TTC549 (cell line): Measurements from ENCODE around the gene FAT3.

Experiments used
- FAIRE-seq: peaks from 2 replicates; lab custom pipeline; 2012; peaks lifted over from hg19 to GRCh38; lab: Jason Lieb, UNC

FAT3 gene

DNA sequence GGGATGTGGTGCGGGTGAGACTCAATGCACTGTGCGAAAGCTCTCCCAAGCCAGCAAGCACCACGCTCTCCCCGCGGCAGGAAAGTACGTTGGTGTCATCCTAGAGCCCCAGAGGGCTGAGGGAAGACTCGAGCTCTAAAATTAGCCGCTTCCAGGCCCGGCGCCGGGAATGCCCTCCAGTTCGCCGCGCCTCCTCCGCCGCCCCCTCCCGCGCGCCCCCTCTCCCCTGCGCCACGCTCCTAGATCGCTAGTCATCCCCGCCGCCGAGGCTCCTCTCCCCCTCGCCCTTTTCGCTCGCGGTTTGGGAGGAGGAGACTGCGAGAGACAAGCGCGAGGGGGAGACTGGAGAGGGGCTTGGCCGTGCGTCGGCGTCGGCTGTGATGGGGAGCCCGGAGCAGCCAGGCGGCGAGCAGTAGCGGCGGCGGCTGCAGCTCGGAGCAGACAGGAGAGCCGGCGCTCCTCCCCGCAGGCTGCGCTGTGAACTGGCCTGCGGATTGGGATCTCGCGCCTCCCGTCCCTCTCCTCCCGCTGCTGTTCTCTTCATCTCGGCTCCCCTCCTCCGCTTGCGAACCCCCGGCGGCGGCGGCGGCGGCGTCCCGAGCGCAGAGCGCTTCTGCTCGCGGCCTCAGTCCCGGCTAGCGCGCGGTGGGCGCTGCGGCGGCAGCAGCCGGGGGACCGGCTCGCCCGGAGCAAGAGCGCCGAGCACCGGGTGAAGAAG lies at the start of gene FAT3:
FAT3 (plus strand) TSS at position 412 of the 718 bp plus-strand sequence. CDS start 127,295 bp downstream, outside the sequence.
- FAIRE-seq = no peak

GRCh38 chr11:92179017-92179670 lies 45.5 kb upstream of the FAT3 start:
- FAIRE-seq = no peak

- FAIRE-seq = no peak
These were observed 44.4 kb upstream of the FAT3 start for GRCh38 chr11:92180226-92180625.

- FAIRE-seq = no peak
These were observed 43.9 kb upstream of the FAT3 start for GRCh38 chr11:92180664-92181251.

DNA sequence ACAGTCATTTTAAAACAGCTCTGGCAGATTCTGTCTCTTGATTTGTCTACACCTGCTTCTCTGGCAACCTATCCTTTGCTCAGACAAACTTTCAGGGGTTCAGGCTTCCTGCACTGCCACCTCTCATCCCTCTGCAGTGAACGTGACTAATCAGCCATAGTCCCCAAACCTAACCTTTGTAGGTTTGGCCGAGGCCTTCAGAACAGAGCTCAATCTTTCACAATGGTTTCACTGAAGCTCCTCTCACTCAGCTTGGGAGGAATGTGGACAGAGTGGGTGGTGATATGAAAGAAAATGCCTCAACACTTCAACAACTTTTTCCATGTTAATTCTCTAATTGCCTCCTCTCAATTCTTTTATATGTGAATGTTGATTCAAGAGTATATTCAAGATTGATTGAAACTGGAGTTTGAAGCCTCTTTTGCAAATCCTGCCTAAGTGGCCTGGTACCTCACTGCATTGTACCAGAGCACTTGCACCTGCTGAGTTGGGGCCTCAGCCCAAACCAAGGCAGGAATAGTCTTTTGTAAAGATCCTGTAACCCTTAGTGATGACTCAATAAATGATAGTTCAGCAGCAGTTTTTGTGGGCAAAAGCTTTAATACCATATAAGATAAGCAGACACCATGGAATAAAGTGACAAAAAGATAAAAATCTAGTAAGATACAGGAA lies 33.9 kb upstream of the FAT3 start:
- FAIRE-seq = no peak

DNA sequence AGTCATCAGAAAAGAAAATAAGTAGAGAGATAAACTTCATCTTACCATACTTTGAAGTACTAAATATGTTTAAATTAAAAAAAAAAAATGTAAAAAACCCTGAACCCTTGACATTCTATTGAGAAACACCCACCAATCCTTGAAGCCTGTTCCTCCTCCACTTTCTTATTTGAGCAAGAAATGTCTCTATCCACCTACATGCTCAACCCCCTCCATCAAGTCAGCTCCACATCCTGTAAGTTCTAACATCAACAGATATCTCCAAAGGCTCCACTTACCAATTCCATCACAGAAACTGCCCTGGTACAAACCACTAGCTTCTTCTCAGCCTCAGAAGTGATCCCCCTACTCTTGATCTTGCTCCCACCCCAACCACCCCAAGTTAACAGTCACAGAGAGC lies 32.5 kb upstream of the FAT3 start:
- no peak for FAIRE-seq

DNA sequence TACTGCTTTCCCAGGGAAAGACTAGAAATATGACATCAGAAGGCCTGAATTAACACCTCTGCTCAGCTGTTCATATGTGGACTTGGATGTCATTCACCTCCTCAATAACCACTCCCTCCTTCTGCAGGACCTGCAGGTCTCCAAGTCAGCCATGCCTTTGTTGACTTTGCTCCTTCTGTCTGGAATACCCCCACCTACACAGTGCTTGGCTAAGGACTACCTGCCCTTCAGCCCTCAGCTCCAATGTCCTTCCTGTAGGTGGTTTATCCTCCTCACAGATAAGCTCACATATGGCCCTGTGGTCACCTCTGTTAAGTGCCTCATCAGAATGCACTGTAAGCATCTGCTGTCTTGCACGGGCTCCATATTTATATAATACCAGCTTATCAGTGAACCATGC lies 26.4 kb upstream of the FAT3 start:
- no peak for FAIRE-seq

GRCh38 chr11:92199991-92200390 lies 24.6 kb upstream of the FAT3 start:
- no peak for FAIRE-seq

GRCh38 chr11:92204731-92205130 lies 19.9 kb upstream of the FAT3 start:
- FAIRE-seq = no peak

DNA sequence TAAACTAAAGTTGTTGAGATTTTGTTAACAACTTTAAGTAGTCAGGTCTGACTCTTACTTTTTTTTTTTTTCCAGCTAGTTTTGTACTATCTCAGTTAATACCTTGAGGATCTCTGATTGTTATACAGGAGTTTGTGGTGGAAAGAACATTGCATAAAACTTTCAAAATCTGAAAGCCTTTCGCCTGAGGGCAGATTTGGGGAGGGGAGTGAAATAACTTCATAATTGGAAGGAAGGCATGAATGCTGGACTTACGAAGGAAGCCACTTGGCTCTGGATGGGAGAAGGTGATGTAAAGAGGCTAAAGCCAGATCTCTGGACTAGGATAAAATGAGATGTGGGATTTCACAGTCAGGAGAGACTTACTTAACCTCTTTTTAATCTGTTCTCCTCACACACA lies 18.2 kb upstream of the FAT3 start:
- no peak for FAIRE-seq

DNA sequence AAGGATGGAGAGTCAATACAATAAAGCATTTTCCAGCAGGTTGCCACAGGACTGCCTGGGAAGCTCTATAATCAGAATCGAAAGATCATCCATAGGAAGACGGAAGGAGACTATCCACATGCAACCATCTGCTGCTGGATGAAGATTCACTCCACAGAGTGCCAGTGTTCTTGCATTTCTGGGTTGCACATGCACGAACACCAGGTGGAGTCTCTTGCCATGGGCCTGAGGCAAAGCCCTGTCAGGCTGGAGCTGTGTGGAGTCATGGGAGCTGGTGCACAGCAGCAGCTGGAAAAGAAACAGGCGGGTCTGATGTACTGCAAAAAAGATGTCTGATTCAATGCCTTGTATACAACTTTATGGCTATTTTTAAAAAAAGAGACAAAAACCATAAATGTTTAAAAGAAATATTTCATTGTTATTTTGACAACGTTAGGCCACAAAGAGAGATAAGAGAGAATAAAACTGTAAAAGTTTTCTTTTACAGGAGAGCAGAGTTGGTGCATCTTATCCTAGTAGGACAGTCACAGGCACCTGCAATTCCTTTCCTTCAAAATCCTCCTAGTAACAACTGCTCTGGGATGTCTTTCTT lies 12.9 kb upstream of the FAT3 start:
- no peak for FAIRE-seq

DNA sequence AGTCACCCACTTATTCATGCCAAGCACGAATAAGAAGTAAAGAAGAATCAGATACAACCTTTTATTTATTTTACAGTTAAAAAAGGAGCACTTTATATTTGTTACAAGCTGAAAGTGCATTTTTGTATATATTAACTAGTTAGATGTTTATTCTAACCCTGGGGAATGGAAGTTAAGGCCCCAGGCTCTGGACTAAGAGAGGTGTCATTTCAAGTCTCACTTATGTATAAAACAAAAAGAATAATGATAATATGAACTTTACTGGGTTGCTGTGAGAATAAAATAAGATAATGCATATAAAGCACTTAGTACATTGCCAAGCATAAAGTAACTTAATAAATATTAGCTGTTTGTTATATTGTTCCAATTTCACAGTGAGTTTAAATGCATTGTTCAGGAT lies 12.1 kb upstream of the FAT3 start:
- no peak for FAIRE-seq

DNA sequence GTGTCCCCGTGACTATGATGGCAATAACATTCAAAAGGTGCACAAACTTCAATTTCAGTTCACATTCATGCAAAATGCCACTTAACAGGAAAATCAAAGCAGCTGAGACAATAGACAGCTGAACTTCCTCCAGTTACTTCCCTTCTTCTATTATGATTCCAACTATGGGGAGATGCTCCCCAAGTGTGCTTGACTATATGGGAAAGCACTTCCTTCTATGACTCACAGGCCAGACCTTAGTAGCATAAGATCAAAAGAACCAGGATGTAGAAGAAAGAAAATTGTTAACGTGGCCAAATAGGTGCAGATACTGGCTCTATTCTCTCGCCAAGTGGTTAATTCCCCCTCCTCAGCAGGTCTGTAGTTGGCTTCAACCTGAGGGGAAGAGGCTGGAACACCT lies 7.8 kb upstream of the FAT3 start:
- no peak for FAIRE-seq

GRCh38 chr11:92219476-92219875 lies 5.1 kb upstream of the FAT3 start:
- no peak for FAIRE-seq

DNA sequence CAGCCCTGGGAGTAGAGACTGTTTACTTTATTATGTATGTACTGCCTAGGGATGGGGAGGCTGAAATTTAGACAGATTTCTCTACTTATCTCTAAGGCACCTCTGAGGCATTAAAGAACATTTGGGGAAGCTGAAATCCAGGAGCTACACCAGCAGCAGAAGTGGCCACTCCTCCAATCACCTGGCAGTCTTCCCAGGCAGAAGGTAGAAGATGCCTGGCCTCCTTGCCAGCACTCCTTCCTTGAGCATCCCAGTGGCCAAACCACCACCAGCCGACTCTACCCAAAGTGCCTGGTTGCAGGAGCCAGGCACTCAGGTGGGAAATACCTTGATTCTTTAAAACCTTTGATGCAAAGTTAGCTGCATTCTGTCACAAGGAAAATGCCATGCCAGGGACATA lies 1.9 kb upstream of the FAT3 start:
- no peak for FAIRE-seq

- FAIRE-seq = no peak
These were observed 588 bp upstream of the FAT3 start for GRCh38 chr11:92224054-92224406.

GRCh38 chr11:92225125-92225567 lies 528 bp downstream of the FAT3 start:
- FAIRE-seq = no peak

GRCh38 chr11:92225568-92226330 lies 1.1 kb downstream of the FAT3 start:
- FAIRE-seq = no peak

GRCh38 chr11:92226331-92227229 lies 2.0 kb downstream of the FAT3 start:
- no peak for FAIRE-seq

GRCh38 chr11:92227230-92227814 lies 2.7 kb downstream of the FAT3 start:
- FAIRE-seq = no peak
